A204.1 (cell line): ENCODE data around the gene EME1.
"Not testable (repeated sequence)": the region's sequence is repeated elsewhere in the genome, so short reads cannot be mapped to it uniquely, and the experiment has no call there.

ENCODE experiments used
- FAIRE-seq: peaks from 2 replicates; lab custom pipeline; 2012; peaks lifted over from hg19 to GRCh38; lab: Jason Lieb, UNC

The EME1 gene

GRCh38 chr17:50396261-50397110, 23.5 kb downstream of the EME1 start:
- no peak for FAIRE-seq

DNA sequence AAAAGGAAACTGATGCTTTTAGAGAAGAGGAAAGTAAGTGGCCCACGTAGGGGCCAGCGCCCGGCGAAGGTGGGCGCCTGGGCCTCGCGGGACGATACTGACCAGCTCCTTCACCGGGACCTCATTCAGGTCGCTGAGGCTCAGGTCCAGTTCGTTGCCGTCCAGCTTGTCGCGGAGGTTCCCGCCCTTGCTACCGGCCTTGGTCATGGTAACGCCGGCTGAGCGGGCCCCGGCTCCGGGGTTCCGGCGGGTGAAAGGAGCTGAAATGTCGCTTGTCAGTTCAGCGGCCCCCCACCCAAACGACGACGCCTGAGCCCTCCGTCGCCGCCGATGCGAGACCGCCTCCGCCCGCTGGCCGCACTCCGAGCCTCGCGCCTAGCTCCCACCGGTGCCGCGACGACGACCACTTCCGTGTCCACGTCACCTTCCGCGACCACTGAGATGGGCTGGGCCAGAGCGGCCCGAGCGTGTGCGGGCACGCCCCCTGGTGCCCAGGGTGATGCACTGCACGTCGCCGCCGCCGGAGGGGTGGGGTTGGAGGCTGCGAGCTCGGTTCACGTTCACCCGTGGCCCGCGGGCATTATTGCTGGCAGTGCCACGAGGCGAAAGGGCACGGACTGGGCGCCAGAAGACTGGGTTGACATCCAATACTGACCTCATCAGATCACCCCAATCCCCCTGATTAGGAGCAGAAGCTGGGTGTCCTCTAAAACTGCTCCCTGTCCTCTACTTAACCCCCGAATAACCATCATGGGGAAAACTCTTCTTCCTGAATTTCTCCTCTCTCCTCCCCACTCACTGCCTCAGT, 24.3 kb downstream of the EME1 start, which contains the start of gene LRRC59:
Gene LRRC59 (minus strand): TSS at position 413 of the 808 bp plus-strand sequence. CDS start 206 bp downstream, at position 207.
- no peak for FAIRE-seq

DNA sequence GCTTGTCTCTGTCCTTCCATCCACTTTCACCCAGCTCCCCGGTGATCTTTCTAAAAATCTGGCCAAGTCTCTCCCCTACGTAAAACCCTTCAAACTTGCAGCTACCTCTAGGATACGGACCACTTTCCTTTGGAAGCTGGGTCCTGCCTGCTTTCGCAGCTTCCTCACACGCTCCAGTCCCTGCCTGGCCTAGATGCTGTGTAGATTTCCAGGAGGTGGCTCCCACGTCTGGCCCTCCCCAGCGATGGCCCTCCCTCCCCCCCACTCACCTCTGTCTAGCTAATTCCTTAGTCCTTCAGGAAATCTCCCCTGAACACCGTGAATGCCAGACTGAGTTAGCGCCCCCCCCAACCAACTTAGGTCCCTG, 24.9 kb downstream of the EME1 start:
- no peak for FAIRE-seq

- FAIRE-seq, result not testable (repeated sequence)
These were observed 25.6 kb downstream of the EME1 start for GRCh38 chr17:50398672-50399071.

GRCh38 chr17:50399591-50399990, 26.6 kb downstream of the EME1 start:
- FAIRE-seq, result not testable (repeated sequence)

DNA sequence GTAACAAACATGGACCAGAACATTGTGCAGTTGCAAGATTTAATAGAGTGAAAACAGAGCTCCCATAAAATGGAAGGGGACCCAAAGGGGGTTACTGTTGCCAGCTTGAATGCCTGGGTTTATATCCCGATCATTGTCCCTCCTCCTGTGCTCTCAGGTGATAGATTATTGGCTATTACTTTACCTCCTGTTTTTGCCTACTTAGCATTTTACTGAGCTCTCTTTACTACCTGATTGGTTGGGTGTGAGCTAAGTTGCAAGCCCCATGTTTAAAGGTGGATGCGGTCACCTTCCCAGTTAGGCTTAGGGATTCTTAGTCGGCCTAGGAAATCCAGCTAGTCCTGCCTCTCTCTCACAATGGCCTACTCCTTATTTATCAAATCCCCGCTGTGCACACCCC, 32.3 kb downstream of the EME1 start:
- FAIRE-seq, result not testable (repeated sequence)

- FAIRE-seq, result no peak
These were observed 33.5 kb downstream of the EME1 start for GRCh38 chr17:50406578-50406977.

DNA sequence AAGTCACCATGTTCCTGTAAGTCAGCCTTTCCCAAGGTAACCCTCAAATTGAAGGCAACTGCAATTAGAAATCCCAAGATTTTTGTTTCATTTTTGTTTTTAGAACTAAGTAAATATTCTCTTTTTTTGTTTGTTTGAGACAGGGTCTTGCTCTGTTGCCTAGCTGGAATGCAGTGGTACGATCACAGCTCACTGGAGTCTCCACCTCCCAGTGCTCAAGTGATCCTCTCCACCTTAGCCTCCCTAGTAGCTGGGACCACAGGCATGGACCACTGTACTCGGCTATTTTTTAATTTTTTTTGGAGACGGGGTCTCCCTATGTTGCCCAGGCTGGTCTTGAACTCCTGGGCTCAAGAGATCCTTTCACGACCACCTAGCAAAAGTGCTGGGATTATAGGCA, 34.9 kb downstream of the EME1 start:
- no peak for FAIRE-seq

DNA sequence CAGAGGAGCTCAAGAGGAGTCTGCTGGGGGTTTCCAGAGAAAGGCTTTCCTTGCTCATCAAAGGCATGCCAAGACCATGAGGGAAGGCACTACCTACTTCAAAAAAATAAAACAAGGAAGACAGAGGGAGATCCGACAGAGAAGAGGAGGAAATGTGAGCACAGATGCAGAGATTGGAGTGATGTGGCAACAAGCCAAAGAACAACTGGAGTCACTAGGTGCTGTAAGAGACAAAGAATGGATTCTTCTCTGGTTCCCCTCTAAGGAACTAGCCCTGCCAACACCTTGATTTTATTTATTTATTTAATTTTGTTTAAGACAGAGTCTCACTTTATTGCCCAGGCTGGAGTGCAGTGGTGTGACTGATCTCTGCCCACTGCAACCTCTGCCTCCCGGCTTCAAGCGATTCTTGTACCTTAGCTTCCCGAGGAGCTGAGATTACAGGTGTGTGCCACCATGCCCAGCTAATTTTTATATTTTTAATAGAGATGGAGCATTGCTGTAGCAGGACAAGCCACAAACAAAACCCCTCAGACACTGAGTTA, 39.2 kb downstream of the EME1 start:
- no peak for FAIRE-seq

- FAIRE-seq, result no peak
These were observed 41.8 kb downstream of the EME1 start for GRCh38 chr17:50414808-50415207.

DNA sequence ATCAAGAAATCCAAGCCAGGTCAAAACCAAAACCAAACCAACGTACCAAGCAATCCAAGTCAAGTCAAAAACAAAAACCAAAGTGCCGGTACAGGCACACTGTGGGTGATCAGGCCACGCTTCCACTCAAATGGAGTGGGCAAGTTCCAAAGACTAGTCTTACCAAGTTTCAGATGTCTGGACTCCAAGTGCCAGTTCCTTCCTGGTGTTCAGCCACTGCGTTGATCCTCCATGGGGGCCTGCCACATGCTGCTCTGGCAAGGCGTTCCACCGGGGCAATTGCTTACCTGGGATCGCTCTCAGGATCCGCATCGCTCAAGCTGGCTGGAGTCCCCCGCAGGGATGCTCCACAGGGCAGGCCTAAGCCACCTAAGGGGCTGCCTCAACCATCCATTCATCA, 46.5 kb downstream of the EME1 start:
- FAIRE-seq, result not testable (repeated sequence)

DNA sequence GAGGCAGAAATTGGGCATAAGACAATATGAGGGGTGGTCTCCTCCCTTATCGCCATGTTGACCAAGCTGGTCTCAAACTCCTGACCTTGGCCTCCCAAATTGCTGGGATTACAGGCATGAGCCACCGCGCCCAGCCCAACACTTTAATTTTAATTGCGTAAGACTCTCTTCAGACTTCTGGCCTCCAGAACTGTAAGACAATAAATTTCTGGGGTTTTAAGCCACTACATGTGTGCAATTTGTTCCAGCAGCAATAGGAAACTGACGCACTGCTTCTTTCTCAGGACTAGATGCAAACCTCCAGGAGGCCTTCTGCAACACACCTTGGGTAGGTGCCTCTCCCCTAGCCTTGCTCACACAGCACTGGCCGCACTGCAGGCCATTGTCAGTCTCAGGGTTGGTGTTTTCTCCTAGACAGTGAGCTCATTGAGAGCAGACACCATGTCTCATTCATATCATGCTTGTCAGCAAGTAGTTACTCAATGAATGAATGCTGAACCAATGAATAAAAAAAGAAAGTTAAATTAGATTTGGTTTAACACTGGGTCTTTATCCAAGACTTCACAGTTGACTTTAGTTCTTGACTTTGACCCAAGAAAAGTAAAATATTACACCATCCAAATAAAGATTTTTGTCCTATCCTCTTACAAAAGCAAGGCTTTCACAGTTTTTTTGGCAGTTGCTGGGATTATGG, 47.5 kb downstream of the EME1 start:
- no peak for FAIRE-seq

DNA sequence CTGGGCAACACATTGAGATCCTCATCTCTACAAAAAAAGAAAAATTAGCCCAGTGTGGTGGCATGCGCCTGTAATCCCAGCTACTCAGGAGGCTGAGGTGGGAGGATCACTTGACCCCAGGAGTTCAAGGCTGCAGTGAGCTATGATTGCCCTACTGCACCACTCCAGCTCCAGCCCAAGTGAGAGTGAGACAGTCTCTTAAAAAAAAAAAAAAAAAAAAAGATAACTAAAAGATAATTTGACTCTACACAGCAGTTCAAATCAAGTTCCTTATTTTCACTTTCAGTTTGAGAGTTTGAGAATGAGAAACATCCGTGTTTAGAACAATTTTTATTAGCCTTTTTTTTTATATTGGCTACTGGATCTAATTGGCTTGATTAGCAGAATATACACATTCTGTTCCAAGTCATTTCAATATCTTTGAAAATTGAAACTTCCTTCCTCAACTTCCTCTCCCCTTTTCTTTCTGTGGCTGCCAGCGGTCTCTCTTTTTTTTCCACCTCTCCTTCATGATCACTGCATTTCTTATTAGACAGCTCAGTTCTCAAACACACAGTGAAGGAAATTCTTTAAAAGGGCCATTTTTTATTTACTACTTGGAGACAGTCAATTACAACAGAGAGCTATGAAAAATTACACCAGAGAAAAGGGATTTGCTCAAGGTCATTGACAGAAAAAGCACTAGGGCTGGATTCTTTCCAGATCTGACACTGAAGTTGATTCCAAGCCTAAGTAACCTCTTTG, 48.5 kb downstream of the EME1 start:
- FAIRE-seq, result no peak

GRCh38 chr17:50422738-50423137, 49.7 kb downstream of the EME1 start:
- FAIRE-seq, result no peak

DNA sequence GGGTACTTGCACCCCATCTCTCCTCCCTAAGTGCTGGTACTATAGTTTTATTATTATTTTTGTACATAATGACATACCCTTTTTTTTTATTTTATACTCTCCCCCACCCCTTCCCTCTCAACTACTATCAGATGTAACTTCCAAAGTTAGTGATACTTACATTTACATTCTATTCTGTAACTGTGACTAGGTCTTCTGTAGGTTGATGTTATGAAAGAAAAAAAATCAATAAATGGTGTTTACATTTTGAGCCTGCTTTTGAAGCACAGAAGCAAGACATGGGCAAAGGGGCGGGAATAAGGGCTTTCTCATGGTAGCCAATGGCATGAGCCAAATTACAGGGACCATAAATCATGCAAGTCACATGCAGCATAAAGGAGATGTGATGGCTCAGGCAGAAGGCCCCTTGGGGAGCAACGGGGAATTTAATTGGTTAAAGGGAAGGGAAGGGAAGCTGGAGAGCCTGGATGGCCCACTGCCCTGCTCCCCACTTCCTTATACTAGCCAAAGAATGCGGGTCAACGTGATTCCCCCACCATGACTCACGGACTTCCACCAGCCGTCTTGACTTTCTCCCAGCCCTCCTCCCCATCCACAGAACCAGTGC, 50.6 kb downstream of the EME1 start:
- no peak for FAIRE-seq

GRCh38 chr17:50424246-50424995, 51.4 kb downstream of the EME1 start:
- no peak for FAIRE-seq

- no peak for FAIRE-seq
These were observed 52.1 kb downstream of the EME1 start for GRCh38 chr17:50424996-50425681.

DNA sequence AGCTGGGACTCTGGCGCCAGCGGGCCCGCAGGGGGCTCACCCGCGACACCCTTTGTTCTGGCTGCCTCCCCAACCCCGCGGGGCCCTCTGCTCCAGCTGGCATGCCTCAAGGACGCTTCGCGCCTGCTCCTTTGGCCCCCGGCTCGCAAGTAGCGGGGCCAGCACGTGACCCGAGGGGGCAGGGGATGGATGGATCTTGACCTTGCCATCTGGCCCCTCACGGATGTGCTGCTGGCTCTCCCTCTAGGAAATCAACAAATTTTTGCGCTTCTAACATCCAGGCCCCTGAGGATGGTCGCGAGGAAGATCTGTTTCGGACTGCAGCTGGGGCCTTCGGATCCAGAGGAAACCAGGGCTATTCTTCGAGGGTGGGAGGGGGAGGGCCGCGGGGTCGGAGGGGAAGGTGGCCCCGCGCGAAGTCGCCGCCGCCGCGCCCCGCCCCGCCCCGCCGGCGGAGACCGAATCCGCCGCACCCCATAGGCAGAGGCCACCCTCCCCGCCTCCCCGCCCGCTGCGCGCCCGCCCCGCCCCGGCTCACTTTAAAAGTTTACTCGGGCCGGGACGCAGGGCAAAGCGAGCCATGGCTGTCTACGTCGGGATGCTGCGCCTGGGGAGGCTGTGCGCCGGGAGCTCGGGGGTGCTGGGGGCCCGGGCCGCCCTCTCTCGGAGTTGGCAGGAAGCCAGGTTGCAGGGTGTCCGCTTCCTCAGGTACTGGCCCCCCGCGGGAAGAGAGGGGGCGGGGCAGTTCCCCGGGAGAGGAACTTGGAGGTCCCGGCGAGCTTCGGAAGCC, 52.8 kb downstream of the EME1 start, which contains the start of gene ACSF2:
Gene ACSF2 (plus strand): TSS at position 537 of the 790 bp plus-strand sequence. CDS start 44 bp downstream, at position 581.
- no peak for FAIRE-seq

GRCh38 chr17:50426472-50426782, 53.4 kb downstream of the EME1 start:
- no peak for FAIRE-seq
